ENCODE measurements around the gene WBP2. TPM values are rescaled to one million over a fixed set of nuclear protein-coding genes. Genes with fewer than 3 reads are reported as not detected.

WBP2 gene
- total and polyA plus RNA-seq, 9 of the 15 experiments (the other 6 are each of a cell fraction or from before 2014, with no cell fraction given): 2.2 to 74.3 (median 20.0) TPM

DNA sequence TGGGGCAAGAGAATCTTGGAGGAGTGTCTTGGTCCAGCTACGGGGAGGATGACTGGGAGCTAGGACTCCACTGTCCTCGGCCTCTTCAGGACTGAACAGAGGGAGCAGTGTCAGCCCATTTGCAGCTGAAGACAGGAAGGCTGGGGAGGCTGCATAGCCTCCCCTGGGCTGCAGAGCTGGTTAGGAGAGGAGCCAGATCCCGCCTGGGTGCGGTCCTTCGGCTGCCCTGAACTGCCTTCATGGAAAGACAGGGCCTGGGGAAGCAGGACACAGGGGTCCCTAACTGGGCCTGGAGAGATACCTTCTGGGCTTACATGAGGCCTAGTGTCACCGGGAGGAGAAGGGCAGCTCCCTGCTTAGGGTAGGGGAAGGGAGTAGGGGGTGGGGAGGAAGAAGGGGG lies 37.6 kb downstream of the WBP2 start:
- Histone ChIP-seq H3K9me3 (replicated peaks; ENCODE audit: control insufficient read depth, insufficient read depth, low read depth, low read length) (no peaks in the 10 kb centered on the region), H3K4me3 (no peak overlapping the region), H3K27ac (ENCODE audit: extremely low read depth, low read depth, low read length) (no peak overlapping the region), H3K9ac (ENCODE audit: insufficient read depth in 1 of 2, low read depth in 2 of 2, low read length in 2 of 2) (no peak overlapping the region), H3K79me2 (ENCODE audit: control insufficient read depth, insufficient read depth, low read length) (no peaks in the 10 kb centered on the region), H3K4me1 (replicated peaks in 1 of 2; ENCODE audit: control insufficient read depth in 2 of 2, insufficient read depth in 2 of 2, low read length in 2 of 2) (peaks cover 0 to 21% of the 10 kb centered on the region in 2 experiments; a peak in 1 of 5 replicates), H3K27me3 (ENCODE audit: control insufficient read depth in 2 of 2, insufficient read depth in 2 of 2, low read length in 2 of 2) (no peaks in the 10 kb centered on the region), H4K20me1 (replicated peaks; ENCODE audit: control insufficient read depth, insufficient read depth, low read length) (no peaks in the 10 kb centered on the region), H3K4me2 (ENCODE audit: insufficient read depth, low read length) (no peak overlapping the region), H3K9me1 (ENCODE audit: control insufficient read depth, insufficient read depth, low read length) (peaks cover 3% of the 10 kb centered on the region), H2AFZ (ENCODE audit: low read depth, low read length) (no peak overlapping the region), H3K36me3 (ENCODE audit: control insufficient read depth, insufficient read depth, low read length) (peaks cover 74% of the 10 kb centered on the region; the same call in 2 of the 3 replicates)
- no peak for DNase-seq (ENCODE audit: extremely low read depth in 1 of 4, low spot score in 3 of 4)
- ATAC-seq: no peak
- POLR2A ChIA-PET: interaction anchor here (0.6 to 1.3 kb wide), 6 partner anchors 10 to 244 kb away, joined by 3 to 6 read pairs (median 4); no protein-coding TSS in a partner anchor
- CTCF ChIA-PET (ENCODE audit: low intra/inter-chr PET ratio): no interaction called here
- WGBS (ENCODE audit: insufficient coverage, low coverage, missing lambda C conversion rate): 81% methylated on average over 6 of the region's 6 CpGs
- in situ Hi-C loops (cut with MboI): no loop called here
- intact Hi-C loops (cut with micrococcal nuclease): no loop called here
- no peak for FAIRE-seq
- no TSS peak for BruUV-seq (replicated peaks)
- TF ChIP-seq ZNF274 (IDR thresholded peaks at IDR 0.05; ENCODE audit: borderline replicate concordance, low read depth, low read length): no peak
- no peak for TF ChIP-seq SRSF7 (optimal IDR thresholded peaks at IDR 0.05; ENCODE audit: low read depth, low read length)
- TF ChIP-seq GABPB1 (CRISPR knock-in tag; IDR thresholded peaks at IDR 0.05): no peak
- no peak for TF ChIP-seq SMAD3 (CRISPR knock-in tag; conservative IDR thresholded peaks at IDR 0.05)
- TF ChIP-seq, protein P1, sequence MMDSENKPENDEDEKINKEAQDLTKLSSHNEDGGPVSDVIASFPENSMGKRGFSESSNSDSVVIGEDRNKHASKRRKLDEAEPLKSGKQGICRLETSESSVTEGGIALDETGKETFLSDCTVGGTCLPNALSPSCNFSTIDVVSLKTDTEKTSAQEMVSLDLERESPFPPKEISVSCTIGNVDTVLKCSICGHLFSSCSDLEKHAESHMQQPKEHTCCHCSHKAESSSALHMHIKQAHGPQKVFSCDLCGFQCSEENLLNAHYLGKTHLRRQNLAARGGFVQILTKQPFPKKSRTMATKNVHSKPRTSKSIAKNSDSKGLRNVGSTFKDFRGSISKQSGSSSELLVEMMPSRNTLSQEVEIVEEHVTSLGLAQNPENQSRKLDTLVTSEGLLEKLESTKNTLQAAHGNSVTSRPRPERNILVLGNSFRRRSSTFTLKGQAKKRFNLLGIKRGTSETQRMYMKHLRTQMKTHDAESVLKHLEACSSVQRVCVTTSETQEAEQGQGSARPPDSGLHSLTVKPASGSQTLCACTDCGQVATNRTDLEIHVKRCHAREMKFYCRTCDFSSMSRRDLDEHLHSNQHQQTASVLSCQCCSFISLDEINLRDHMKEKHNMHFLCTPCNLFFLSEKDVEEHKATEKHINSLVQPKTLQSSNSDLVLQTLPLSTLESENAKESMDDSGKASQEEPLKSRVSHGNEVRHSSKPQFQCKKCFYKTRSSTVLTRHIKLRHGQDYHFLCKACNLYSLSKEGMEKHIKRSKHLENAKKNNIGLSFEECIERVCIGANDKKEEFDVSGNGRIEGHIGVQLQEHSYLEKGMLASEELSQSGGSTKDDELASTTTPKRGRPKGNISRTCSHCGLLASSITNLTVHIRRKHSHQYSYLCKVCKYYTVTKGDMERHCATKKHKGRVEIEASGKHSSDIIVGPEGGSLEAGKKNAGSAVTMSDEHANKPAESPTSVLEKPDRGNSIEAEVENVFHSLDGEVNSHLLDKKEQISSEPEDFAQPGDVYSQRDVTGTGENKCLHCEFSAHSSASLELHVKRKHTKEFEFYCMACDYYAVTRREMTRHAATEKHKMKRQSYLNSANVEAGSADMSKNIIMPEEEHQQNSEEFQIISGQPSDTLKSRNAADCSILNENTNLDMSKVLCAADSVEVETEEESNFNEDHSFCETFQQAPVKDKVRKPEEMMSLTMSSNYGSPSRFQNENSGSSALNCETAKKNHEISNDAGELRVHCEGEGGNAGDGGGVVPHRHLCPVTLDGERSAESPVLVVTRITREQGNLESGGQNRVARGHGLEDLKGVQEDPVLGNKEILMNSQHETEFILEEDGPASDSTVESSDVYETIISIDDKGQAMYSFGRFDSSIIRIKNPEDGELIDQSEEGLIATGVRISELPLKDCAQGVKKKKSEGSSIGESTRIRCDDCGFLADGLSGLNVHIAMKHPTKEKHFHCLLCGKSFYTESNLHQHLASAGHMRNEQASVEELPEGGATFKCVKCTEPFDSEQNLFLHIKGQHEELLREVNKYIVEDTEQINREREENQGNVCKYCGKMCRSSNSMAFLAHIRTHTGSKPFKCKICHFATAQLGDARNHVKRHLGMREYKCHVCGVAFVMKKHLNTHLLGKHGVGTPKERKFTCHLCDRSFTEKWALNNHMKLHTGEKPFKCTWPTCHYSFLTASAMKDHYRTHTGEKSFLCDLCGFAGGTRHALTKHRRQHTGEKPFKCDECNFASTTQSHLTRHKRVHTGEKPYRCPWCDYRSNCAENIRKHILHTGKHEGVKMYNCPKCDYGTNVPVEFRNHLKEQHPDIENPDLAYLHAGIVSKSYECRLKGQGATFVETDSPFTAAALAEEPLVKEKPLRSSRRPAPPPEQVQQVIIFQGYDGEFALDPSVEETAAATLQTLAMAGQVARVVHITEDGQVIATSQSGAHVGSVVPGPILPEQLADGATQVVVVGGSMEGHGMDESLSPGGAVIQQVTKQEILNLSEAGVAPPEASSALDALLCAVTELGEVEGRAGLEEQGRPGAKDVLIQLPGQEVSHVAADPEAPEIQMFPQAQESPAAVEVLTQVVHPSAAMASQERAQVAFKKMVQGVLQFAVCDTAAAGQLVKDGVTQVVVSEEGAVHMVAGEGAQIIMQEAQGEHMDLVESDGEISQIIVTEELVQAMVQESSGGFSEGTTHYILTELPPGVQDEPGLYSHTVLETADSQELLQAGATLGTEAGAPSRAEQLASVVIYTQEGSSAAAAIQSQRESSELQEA (IDR thresholded peaks at IDR 0.05; ENCODE audit: low read depth): no peak
- TF ChIP-seq PML (IDR thresholded peaks at IDR 0.05; ENCODE audit: low read length): no peak
- TF ChIP-seq DIDO1 (tag; IDR thresholded peaks at IDR 0.05; ENCODE audit: low read depth): no peak
- no peak for TF ChIP-seq RCOR1 (IDR thresholded peaks at IDR 0.05; ENCODE audit: borderline replicate concordance in 1 of 2, low read depth in 2 of 2, low read length in 2 of 2)
- TF ChIP-seq ZNF239 (CRISPR knock-in tag; IDR thresholded peaks at IDR 0.05): no peak
- TF ChIP-seq CREBBP (IDR thresholded peaks at IDR 0.05; ENCODE audit: low read depth, low read length): no peak
- TF ChIP-seq, protein P2, sequence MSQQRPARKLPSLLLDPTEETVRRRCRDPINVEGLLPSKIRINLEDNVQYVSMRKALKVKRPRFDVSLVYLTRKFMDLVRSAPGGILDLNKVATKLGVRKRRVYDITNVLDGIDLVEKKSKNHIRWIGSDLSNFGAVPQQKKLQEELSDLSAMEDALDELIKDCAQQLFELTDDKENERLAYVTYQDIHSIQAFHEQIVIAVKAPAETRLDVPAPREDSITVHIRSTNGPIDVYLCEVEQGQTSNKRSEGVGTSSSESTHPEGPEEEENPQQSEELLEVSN (IDR thresholded peaks at IDR 0.05; ENCODE audit: borderline replicate concordance in 1 of 2, extremely low read depth in 1 of 2, insufficient read depth in 1 of 2, insufficient read length in 1 of 2, low read depth in 1 of 2, low read length in 1 of 2, poor library complexity in 1 of 2, severe bottlenecking in 1 of 2): no peak

Measured in K562 (cell line).